Naive thymus-derived CD4-positive, alpha-beta T cell (primary cell): Measurements from ENCODE around the gene GRIP2. TPM values are rescaled to one million over a fixed set of nuclear protein-coding genes. Genes with fewer than 3 reads are reported as not detected.
A peak's percentile ranks its signal among the peaks of the same experiment; 100 is the strongest.

ENCODE experiments used
- ATAC-seq: fragments of 150-1000 bp; cut with Tn5 transposase; 2 replicates; pipeline ENCODE4 v1.10.0; 2021; ENCODE audit warnings: mild to moderate bottlenecking, moderate library complexity
- CTCF ChIA-PET: fragments of 350-600 bp; sonication (Branson Sonifier 250); formaldehyde crosslinking; loops from one replicate; lab custom pipeline; 2021; ENCODE audit warnings: antibody characterized with exemption; lab: Charles Lee
- POLR2A ChIA-PET: fragments of 350-600 bp; sonication (Branson Sonifier 250); formaldehyde crosslinking; loops from one replicate; lab custom pipeline; 2021; ENCODE audit warnings: antibody characterized with exemption, inconsistent platforms; lab: Charles Lee
- DNase-seq, 9 donors: peaks; one replicate each; pipeline versions ENCODE4 v3.0.0 to v3.0.0-alpha.2; 2020 to 2022; ENCODE audit warnings: mixed read lengths in 1 of 9
- H3K27ac ChIP-seq: one replicate; pipeline ENCODE4 v1.7.0; 2013; ENCODE audit warnings: mild to moderate bottlenecking, low read depth, low read length, moderate library complexity
- H3K27me3 ChIP-seq, 2 donors: one replicate each; pipeline ENCODE4 v1.7.0; 2013; ENCODE audit warnings: low read length in 2 of 2, mild to moderate bottlenecking in 2 of 2, moderate library complexity in 2 of 2; ENCODE audit not compliant: control insufficient read depth in 2 of 2, insufficient read depth in 2 of 2
- H3K36me3 ChIP-seq, 3 experiments: 1 replicate in 2 of 3; 2 replicates in 1 of 3; pipeline ENCODE4 v1.7.0; 2013; ENCODE audit warnings: low read length in 3 of 3, mild to moderate bottlenecking in 3 of 3, moderate library complexity in 1 of 3; ENCODE audit not compliant: insufficient read depth in 3 of 3, control insufficient read depth in 2 of 3
- H3K4me1 ChIP-seq, 2 donors: one replicate each; pipeline ENCODE4 v1.7.0; 2013; ENCODE audit warnings: low read length in 2 of 2, mild to moderate bottlenecking in 2 of 2, moderate library complexity in 1 of 2; ENCODE audit not compliant: control insufficient read depth in 2 of 2, insufficient read depth in 2 of 2
- H3K4me3 ChIP-seq: 2 replicates; pipeline ENCODE4 v1.7.0; 2013; ENCODE audit warnings: mild to moderate bottlenecking, low read length
- H3K9me3 ChIP-seq, 3 experiments: 1 replicate in 2 of 3; 2 replicates in 1 of 3; pipeline ENCODE4 v1.7.0; 2013; ENCODE audit warnings: low read length in 3 of 3; ENCODE audit not compliant: control insufficient read depth in 2 of 3
- H3K27ac Mint-ChIP-seq, 9 donors: one replicate each; pipeline ENCODE4 v1.8.0; 2020 to 2022; ENCODE audit warnings: mixed read lengths in 9 of 9, mild to moderate bottlenecking in 8 of 9, moderate library complexity in 5 of 9, inconsistent platforms in 2 of 9
- H3K27me3 Mint-ChIP-seq, 5 donors: one replicate each; pipeline ENCODE4 v1.8.0; 2021 to 2022; ENCODE audit warnings: mixed read lengths in 5 of 5, mild to moderate bottlenecking in 1 of 5
- H3K36me3 Mint-ChIP-seq, 5 donors: one replicate each; pipeline ENCODE4 v1.8.0; 2020 to 2022; ENCODE audit warnings: mixed read lengths in 5 of 5, mild to moderate bottlenecking in 3 of 5, inconsistent platforms in 1 of 5
- H3K4me1 Mint-ChIP-seq, 7 donors: one replicate each; pipeline ENCODE4 v1.8.0; 2020 to 2022; ENCODE audit warnings: mixed read lengths in 7 of 7, mild to moderate bottlenecking in 3 of 7, inconsistent platforms in 1 of 7
- H3K4me3 Mint-ChIP-seq, 10 donors: one replicate each; pipeline ENCODE4 v1.8.0; 2020 to 2022; ENCODE audit warnings: mild to moderate bottlenecking in 10 of 10, mixed read lengths in 10 of 10, moderate library complexity in 6 of 10, inconsistent platforms in 2 of 10
- H3K9me3 Mint-ChIP-seq, 11 donors: one replicate each; pipeline ENCODE4 v1.8.0; 2020 to 2022; ENCODE audit warnings: mixed read lengths in 11 of 11, mild to moderate bottlenecking in 4 of 11, inconsistent platforms in 1 of 11, moderate library complexity in 1 of 11
- intact Hi-C, 2 donors: fragments of 100-400 bp; cut with micrococcal nuclease; formaldehyde crosslinking; loops; one replicate each; pipeline ENCODE4 v1.15.1; 2023
- polyA plus RNA-seq, 2 donors: library from polyadenylated mRNA; unstranded; fragments of 300-500 nt; fragmentation: Illumina TruSeq; gene quantifications; one replicate each; pipeline ENCODE4 v1.2.3, GENCODE V29; 2021
- total RNA-seq, 6 experiments: library from RNA in 5 of 6; stranded (reverse) in 5 of 6; gene quantifications; 1 replicate in 5 of 6; 2 replicates in 1 of 6; pipeline ENCODE4 v1.2.3 and lab custom pipeline; 2021 to 2026

The GRIP2 gene
- total and polyA plus RNA-seq, 7 experiments from 2014 or later = not detected

DNA sequence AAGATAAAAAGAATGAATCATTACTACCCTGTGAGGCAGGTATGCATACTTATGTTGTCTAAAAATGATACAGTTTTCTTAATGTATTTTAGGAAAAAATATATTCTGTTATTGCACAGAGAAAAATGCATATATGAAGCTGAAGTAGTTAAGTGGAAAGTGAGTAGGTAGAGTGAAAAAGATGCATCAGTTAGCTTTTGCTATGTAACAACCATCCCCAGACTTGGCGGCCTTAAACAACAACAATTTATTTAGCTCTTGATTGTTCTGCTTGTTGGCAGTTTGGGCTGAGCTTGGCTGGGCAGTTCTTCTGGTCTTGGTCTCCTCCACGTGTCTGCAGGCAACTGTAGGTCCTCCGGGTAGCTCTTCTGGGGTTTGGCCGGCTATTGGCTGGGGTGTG, 92.1 kb downstream of the GRIP2 start:
- Histone ChIP-seq H3K36me3 (peaks cover 0 to 82% (median 17%) of the 10 kb centered on the region in 3 experiments), H3K27ac (no peak overlapping the region), H3K4me1 (no peaks in the 10 kb centered on the region), H3K27me3 (no peaks in the 10 kb centered on the region), H3K9me3 (no peaks in the 10 kb centered on the region), H3K4me3 (no peak overlapping the region)
- intact Hi-C loops = loop anchor here in 1 of 2 donors (2.0 kb wide), 1 partner anchor 15 kb away; no protein-coding TSS in a partner anchor
- ATAC-seq (no peak), DNase-seq (no peak)
- Mint-ChIP-seq H3K4me3 (no peak overlapping the region), H3K36me3 (peaks cover 21 to 56% (median 44%) of the 10 kb centered on the region in 5 donors), H3K9me3 (peaks cover 0 to 4% (median 0%) of the 10 kb centered on the region in 11 donors), H3K27ac (no peak overlapping the region), H3K4me1 (peaks cover 0 to 8% (median 3%) of the 10 kb centered on the region in 7 donors), H3K27me3 (no peaks in the 10 kb centered on the region)
- CTCF ChIA-PET = interaction anchor here (1.3 kb wide), 1 partner anchor 48 kb away, joined by 4 read pairs; no protein-coding TSS in a partner anchor
- POLR2A ChIA-PET = no interaction called here

DNA sequence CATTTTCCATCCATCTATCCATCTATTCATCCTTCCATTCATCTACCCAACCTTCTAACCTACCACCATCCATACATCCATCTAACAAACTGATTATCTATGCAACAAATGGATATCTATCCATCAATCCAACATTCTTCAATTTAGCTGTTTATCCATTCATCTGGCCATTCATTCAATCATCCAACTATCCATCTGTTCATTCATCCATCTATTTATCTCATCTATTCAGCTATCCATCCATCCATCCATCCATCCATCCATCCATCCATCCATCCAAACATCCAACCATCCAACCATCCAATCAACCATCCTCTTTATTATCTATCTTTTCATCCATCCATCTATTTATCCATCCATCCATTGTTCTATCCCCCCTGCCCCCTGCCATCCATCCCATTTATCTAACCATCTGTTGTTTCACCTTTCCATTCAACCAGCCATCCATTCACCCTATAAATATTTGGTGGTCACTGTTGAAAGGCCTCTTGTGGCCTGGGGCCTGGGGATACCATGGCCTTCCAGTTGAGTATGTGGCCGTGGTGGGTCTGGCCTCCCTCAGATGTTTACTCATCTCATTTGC, 93.1 kb downstream of the GRIP2 start:
- peaks cover 21 to 56% (median 44%) of the 10 kb centered on the region in 5 donors for H3K36me3 Mint-ChIP-seq

DNA sequence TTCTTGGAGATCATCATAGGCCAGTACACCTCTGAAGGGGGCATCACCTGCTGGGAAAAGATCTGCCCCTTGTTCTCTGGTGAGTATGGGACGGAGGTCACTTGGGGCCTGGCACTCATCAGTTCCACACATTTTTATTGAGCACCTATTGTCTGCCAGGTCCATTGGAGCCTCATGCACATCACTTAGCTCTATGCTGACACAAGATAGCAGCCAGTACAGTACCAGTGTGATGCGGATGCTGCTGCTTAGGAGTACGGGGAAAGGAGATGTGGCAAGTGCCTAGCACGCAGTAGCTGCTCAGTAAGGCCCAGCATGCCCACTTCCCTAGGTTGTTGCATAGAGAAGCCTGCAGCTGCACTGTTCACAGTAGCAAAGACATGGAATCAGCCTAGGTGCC, 94.4 kb downstream of the GRIP2 start:
- peak overlapping the region in 1 of 9 donors; percentile 47 for H3K27ac Mint-ChIP-seq
- no peak for DNase-seq

More for the DNA sequence above, 93.1 kb downstream of the GRIP2 start:
- Histone ChIP-seq H3K36me3 (peaks cover 0 to 78% (median 17%) of the 10 kb centered on the region in 3 experiments), H3K9me3 (no peaks in the 10 kb centered on the region), H3K27ac (no peak overlapping the region), H3K4me1 (no peaks in the 10 kb centered on the region), H3K4me3 (no peak overlapping the region), H3K27me3 (no peaks in the 10 kb centered on the region)
- Mint-ChIP-seq H3K27ac (no peak overlapping the region), H3K4me3 (no peak overlapping the region), H3K9me3 (peaks cover 0 to 4% (median 0%) of the 10 kb centered on the region in 11 donors), H3K4me1 (peaks cover 0 to 8% (median 3%) of the 10 kb centered on the region in 7 donors), H3K27me3 (no peaks in the 10 kb centered on the region)
- intact Hi-C loops = no loop called here
- ATAC-seq (no peak), DNase-seq (no peak)
- POLR2A ChIA-PET = interaction anchor here (0.9 kb wide), 1 partner anchor 17 kb away, joined by 3 read pairs; no protein-coding TSS in a partner anchor
- CTCF ChIA-PET = no interaction called here

DNA sequence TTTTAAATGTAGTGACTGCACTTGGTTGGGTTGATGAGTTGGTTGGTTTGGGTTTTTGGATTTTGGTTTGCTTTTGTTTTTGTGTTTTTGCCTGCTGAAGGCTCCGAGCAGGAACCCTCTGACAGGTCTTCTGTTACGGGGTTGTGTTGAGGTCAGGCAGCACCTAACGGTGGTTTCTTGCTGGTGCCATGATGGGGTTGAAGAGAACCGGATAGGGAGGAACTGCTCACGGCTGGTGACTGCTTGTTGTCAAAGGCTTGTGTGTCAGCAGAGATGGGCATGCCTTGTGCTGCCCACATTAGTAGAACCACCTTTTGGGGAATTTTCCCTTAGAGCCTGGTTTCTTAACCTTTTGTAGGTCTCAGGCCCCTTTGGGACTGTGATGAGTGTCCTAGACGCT, 95.8 kb downstream of the GRIP2 start:
- no peaks in the 10 kb centered on the region for H3K27me3 Mint-ChIP-seq
- Histone ChIP-seq H3K4me3 (no peak overlapping the region), H3K9me3 (no peaks in the 10 kb centered on the region), H3K4me1 (no peaks in the 10 kb centered on the region), H3K36me3 (peaks cover 0 to 54% (median 17%) of the 10 kb centered on the region in 3 experiments), H3K27me3 (no peaks in the 10 kb centered on the region), H3K27ac (no peak overlapping the region)
- H3K9me3 Mint-ChIP-seq = peaks cover 0 to 4% (median 0%) of the 10 kb centered on the region in 11 donors
- no peak overlapping the region for H3K4me3 Mint-ChIP-seq
- peak overlapping the region in 3 of 9 donors; percentile 2 to 80 (median 56) for H3K27ac Mint-ChIP-seq
- ChIA-PET POLR2A (no interaction called here), CTCF (no interaction called here)
- no peak for DNase-seq
- ATAC-seq = no peak
- intact Hi-C loops = no loop called here
- peaks cover 18 to 44% (median 37%) of the 10 kb centered on the region in 5 donors for H3K36me3 Mint-ChIP-seq
- peaks cover 5 to 18% (median 9%) of the 10 kb centered on the region in 7 donors for H3K4me1 Mint-ChIP-seq

More for the DNA sequence above, 94.4 kb downstream of the GRIP2 start:
- Histone ChIP-seq H3K4me1 (no peaks in the 10 kb centered on the region), H3K27me3 (no peaks in the 10 kb centered on the region), H3K9me3 (no peaks in the 10 kb centered on the region), H3K4me3 (no peak overlapping the region), H3K27ac (no peak overlapping the region), H3K36me3 (peaks cover 0 to 65% (median 17%) of the 10 kb centered on the region in 3 experiments)
- H3K36me3 Mint-ChIP-seq = peaks cover 18 to 49% (median 38%) of the 10 kb centered on the region in 5 donors
- CTCF ChIA-PET = no interaction called here
- no peaks in the 10 kb centered on the region for H3K27me3 Mint-ChIP-seq
- ATAC-seq = no peak
- H3K4me1 Mint-ChIP-seq = peaks cover 0 to 8% (median 3%) of the 10 kb centered on the region in 7 donors
- POLR2A ChIA-PET = no interaction called here
- H3K4me3 Mint-ChIP-seq = no peak overlapping the region
- H3K9me3 Mint-ChIP-seq = peaks cover 0 to 4% (median 0%) of the 10 kb centered on the region in 11 donors
- intact Hi-C loops = no loop called here

DNA sequence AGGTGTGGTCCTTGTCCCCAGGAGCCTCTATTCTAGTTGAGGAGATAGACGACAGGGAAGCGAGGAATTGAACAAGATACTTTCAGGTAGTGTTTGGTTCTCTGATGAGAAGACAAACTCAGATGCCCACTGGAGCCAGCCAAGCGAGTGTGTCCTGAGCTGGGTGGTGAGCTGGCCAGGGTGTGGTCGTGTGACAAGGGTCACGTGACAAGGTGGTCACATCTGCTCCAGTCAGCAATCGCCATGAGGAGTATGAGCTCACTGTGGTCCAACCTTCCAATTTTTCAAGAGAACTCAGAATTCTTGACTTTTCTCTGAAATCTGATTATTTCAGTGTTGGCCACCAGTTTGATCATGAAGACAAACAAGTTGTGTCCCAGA, 98.2 kb downstream of the GRIP2 start:
- CTCF ChIA-PET = no interaction called here
- H3K4me1 Mint-ChIP-seq = peaks cover 14 to 27% (median 18%) of the 10 kb centered on the region in 7 donors
- no peaks in the 10 kb centered on the region for H3K4me1 ChIP-seq

DNA sequence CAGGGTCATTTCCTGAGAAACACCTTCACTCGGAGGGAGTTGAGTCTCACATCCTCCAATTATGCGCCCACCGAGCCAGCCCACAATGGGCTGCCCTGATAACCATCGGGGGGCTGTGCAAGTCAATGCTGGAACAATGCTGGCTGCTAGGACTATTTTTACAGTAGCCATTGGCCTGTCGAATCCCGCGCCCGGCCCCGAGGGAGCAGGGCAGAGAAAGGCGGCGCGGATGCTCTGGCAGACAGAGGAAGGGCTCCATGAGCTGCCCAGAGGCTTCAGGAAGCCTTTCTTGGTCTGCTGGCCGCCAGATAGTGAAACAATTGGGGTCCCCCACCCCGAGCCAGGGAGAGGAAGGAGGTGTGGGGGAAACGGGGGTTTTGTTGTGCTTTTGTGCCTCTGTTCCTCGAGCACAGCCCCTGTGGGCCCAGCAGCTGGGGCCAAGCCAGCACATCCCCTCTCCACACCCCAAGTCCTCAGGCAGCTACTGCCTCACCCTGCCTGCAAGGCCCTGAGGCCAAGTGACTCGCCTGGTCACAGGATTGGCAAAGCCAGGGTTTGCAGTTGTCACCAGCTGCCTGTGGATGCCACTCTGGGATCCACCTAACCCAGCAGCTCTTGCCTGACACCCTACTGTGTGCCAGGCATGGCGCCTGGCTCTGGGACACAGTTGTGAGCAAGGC, 98.8 kb downstream of the GRIP2 start:
- DNase-seq (no peak), ATAC-seq (peak; percentile 31)
- H3K4me3 Mint-ChIP-seq = no peak overlapping the region
- no peaks in the 10 kb centered on the region for H3K9me3 Mint-ChIP-seq
- ChIA-PET CTCF (no interaction called here), POLR2A (interaction anchor here (1.2 kb wide), 1 partner anchor 35 kb away, joined by 3 read pairs; no protein-coding TSS in a partner anchor)
- Histone ChIP-seq H3K36me3 (peaks cover 0 to 24% (median 3%) of the 10 kb centered on the region in 3 experiments), H3K27ac (no peak overlapping the region), H3K4me1 (peaks cover 0 to 5% of the 10 kb centered on the region in 2 donors), H3K27me3 (no peaks in the 10 kb centered on the region), H3K4me3 (no peak overlapping the region), H3K9me3 (no peaks in the 10 kb centered on the region)
- intact Hi-C loops = no loop called here
- H3K27ac Mint-ChIP-seq = no peak overlapping the region
- peaks cover 8 to 17% (median 14%) of the 10 kb centered on the region in 5 donors for H3K36me3 Mint-ChIP-seq
- peaks cover 15 to 32% (median 22%) of the 10 kb centered on the region in 7 donors for H3K4me1 Mint-ChIP-seq
- no peaks in the 10 kb centered on the region for H3K27me3 Mint-ChIP-seq

More for the DNA sequence above, 98.2 kb downstream of the GRIP2 start:
- H3K36me3 Mint-ChIP-seq = peaks cover 11 to 22% (median 18%) of the 10 kb centered on the region in 5 donors
- Histone ChIP-seq H3K9me3 (no peaks in the 10 kb centered on the region), H3K4me3 (no peak overlapping the region), H3K27me3 (no peaks in the 10 kb centered on the region), H3K36me3 (peaks cover 0 to 30% (median 3%) of the 10 kb centered on the region in 3 experiments), H3K27ac (no peak overlapping the region)
- H3K4me3 Mint-ChIP-seq = no peak overlapping the region
- POLR2A ChIA-PET = interaction anchor here (1.2 kb wide), 1 partner anchor 36 kb away, joined by 3 read pairs; no protein-coding TSS in a partner anchor
- DNase-seq = no peak
- ATAC-seq = peak; percentile 43
- peaks cover 0 to 2% (median 0%) of the 10 kb centered on the region in 11 donors for H3K9me3 Mint-ChIP-seq
- intact Hi-C loops = no loop called here
- no peaks in the 10 kb centered on the region for H3K27me3 Mint-ChIP-seq
- no peak overlapping the region for H3K27ac Mint-ChIP-seq
